ENCODE measurements around the gene CTSO.

Gene CTSO

GRCh38 chr4:155954939-155955338 lies 1.3 kb upstream of the CTSO start:
- Histone ChIP-seq H3K27ac (ENCODE audit: low read depth, low read length) (no peak overlapping the region), H2AFZ (ENCODE audit: low read length, unreplicated experiment) (no peak overlapping the region), H3K4me1 (ENCODE audit: control insufficient read depth, insufficient read depth, low read length, unreplicated experiment) (peaks cover 4% of the 10 kb centered on the region), H3K79me2 (ENCODE audit: control insufficient read depth, insufficient read depth, low read length, unreplicated experiment) (no peaks in the 10 kb centered on the region), H3K4me3 (ENCODE audit: low read depth, low read length) (no peak overlapping the region), H3K36me3 (ENCODE audit: insufficient read depth, low read length) (no peaks in the 10 kb centered on the region), H3K27me3 (ENCODE audit: insufficient read depth, low read length) (no peaks in the 10 kb centered on the region)

- H3K27ac ChIP-seq (ENCODE audit: low read depth, low read length) = peak overlapping the region; percentile 86
Observed at GRCh38 chr4:155954118-155954685, 536 bp upstream of the CTSO start.

GRCh38 chr4:155952501-155952901 lies 1.2 kb downstream of the CTSO start:
- Histone ChIP-seq H3K4me1 (ENCODE audit: control insufficient read depth, insufficient read depth, low read length, unreplicated experiment) (peaks cover 4% of the 10 kb centered on the region), H3K27ac (ENCODE audit: low read depth, low read length) (peak overlapping the region; percentile 86), H2AFZ (ENCODE audit: low read length, unreplicated experiment) (peak overlapping the region; percentile 100), H3K79me2 (ENCODE audit: control insufficient read depth, insufficient read depth, low read length, unreplicated experiment) (no peaks in the 10 kb centered on the region), H3K4me3 (ENCODE audit: low read depth, low read length) (peak overlapping the region; percentile 79), H3K36me3 (ENCODE audit: insufficient read depth, low read length) (no peaks in the 10 kb centered on the region), H3K27me3 (ENCODE audit: insufficient read depth, low read length) (no peaks in the 10 kb centered on the region)

More at GRCh38 chr4:155954118-155954685, 536 bp upstream of the CTSO start:
- H3K79me2 ChIP-seq (ENCODE audit: control insufficient read depth, insufficient read depth, low read length, unreplicated experiment) = no peaks in the 10 kb centered on the region
- peak overlapping the region; percentile 79 for H3K4me3 ChIP-seq (ENCODE audit: low read depth, low read length)
- H3K36me3 ChIP-seq (ENCODE audit: insufficient read depth, low read length) = no peaks in the 10 kb centered on the region
- H2AFZ ChIP-seq (ENCODE audit: low read length, unreplicated experiment) = peak overlapping the region; percentile 86
- H3K27me3 ChIP-seq (ENCODE audit: insufficient read depth, low read length) = no peaks in the 10 kb centered on the region
- H3K4me1 ChIP-seq (ENCODE audit: control insufficient read depth, insufficient read depth, low read length, unreplicated experiment) = peaks cover 4% of the 10 kb centered on the region

- no peaks in the 10 kb centered on the region for H3K36me3 ChIP-seq (ENCODE audit: insufficient read depth, low read length)
- peaks cover 4% of the 10 kb centered on the region for H3K4me1 ChIP-seq (ENCODE audit: control insufficient read depth, insufficient read depth, low read length, unreplicated experiment)
- H3K27ac ChIP-seq (ENCODE audit: low read depth, low read length) = no peak overlapping the region
- H2AFZ ChIP-seq (ENCODE audit: low read length, unreplicated experiment) = no peak overlapping the region
- H3K79me2 ChIP-seq (ENCODE audit: control insufficient read depth, insufficient read depth, low read length, unreplicated experiment) = no peaks in the 10 kb centered on the region
- no peaks in the 10 kb centered on the region for H3K27me3 ChIP-seq (ENCODE audit: insufficient read depth, low read length)
- no peak overlapping the region for H3K4me3 ChIP-seq (ENCODE audit: low read depth, low read length)
Observed at GRCh38 chr4:155950461-155950860, 3.2 kb downstream of the CTSO start.

- Histone ChIP-seq H3K27ac (ENCODE audit: low read depth, low read length) (no peak overlapping the region), H3K4me3 (ENCODE audit: low read depth, low read length) (no peak overlapping the region), H3K4me1 (ENCODE audit: control insufficient read depth, insufficient read depth, low read length, unreplicated experiment) (peaks cover 4% of the 10 kb centered on the region), H3K27me3 (ENCODE audit: insufficient read depth, low read length) (no peaks in the 10 kb centered on the region), H3K79me2 (ENCODE audit: control insufficient read depth, insufficient read depth, low read length, unreplicated experiment) (no peaks in the 10 kb centered on the region), H3K36me3 (ENCODE audit: insufficient read depth, low read length) (no peaks in the 10 kb centered on the region), H2AFZ (ENCODE audit: low read length, unreplicated experiment) (no peak overlapping the region)
Observed at GRCh38 chr4:155948541-155948940, 5.1 kb downstream of the CTSO start.

- Histone ChIP-seq H3K79me2 (ENCODE audit: control insufficient read depth, insufficient read depth, low read length, unreplicated experiment) (no peaks in the 10 kb centered on the region), H2AFZ (ENCODE audit: low read length, unreplicated experiment) (no peak overlapping the region), H3K4me1 (ENCODE audit: control insufficient read depth, insufficient read depth, low read length, unreplicated experiment) (no peaks in the 10 kb centered on the region), H3K4me3 (ENCODE audit: low read depth, low read length) (no peak overlapping the region), H3K27me3 (ENCODE audit: insufficient read depth, low read length) (no peaks in the 10 kb centered on the region), H3K27ac (ENCODE audit: low read depth, low read length) (no peak overlapping the region), H3K36me3 (ENCODE audit: insufficient read depth, low read length) (no peaks in the 10 kb centered on the region)
Observed at GRCh38 chr4:155946486-155946885, 7.2 kb downstream of the CTSO start.

GRCh38 chr4:155944516-155944915 lies 9.2 kb downstream of the CTSO start:
- no peak overlapping the region for H2AFZ ChIP-seq (ENCODE audit: low read length, unreplicated experiment)

GRCh38 chr4:155943605-155944291 lies 9.9 kb downstream of the CTSO start:
- no peak overlapping the region for H3K4me3 ChIP-seq (ENCODE audit: low read depth, low read length)
- H2AFZ ChIP-seq (ENCODE audit: low read length, unreplicated experiment) = no peak overlapping the region
- no peak overlapping the region for H3K27ac ChIP-seq (ENCODE audit: low read depth, low read length)
- no peaks in the 10 kb centered on the region for H3K36me3 ChIP-seq (ENCODE audit: insufficient read depth, low read length)
- H3K4me1 ChIP-seq (ENCODE audit: control insufficient read depth, insufficient read depth, low read length, unreplicated experiment) = no peaks in the 10 kb centered on the region
- H3K27me3 ChIP-seq (ENCODE audit: insufficient read depth, low read length) = no peaks in the 10 kb centered on the region
- H3K79me2 ChIP-seq (ENCODE audit: control insufficient read depth, insufficient read depth, low read length, unreplicated experiment) = no peaks in the 10 kb centered on the region

More at GRCh38 chr4:155944516-155944915, 9.2 kb downstream of the CTSO start:
- no peaks in the 10 kb centered on the region for H3K36me3 ChIP-seq (ENCODE audit: insufficient read depth, low read length)
- H3K4me1 ChIP-seq (ENCODE audit: control insufficient read depth, insufficient read depth, low read length, unreplicated experiment) = no peaks in the 10 kb centered on the region
- no peak overlapping the region for H3K4me3 ChIP-seq (ENCODE audit: low read depth, low read length)
- no peaks in the 10 kb centered on the region for H3K27me3 ChIP-seq (ENCODE audit: insufficient read depth, low read length)
- H3K79me2 ChIP-seq (ENCODE audit: control insufficient read depth, insufficient read depth, low read length, unreplicated experiment) = no peaks in the 10 kb centered on the region
- no peak overlapping the region for H3K27ac ChIP-seq (ENCODE audit: low read depth, low read length)

GRCh38 chr4:155941820-155942219 lies 11.8 kb downstream of the CTSO start:
- no peak overlapping the region for H3K4me3 ChIP-seq (ENCODE audit: low read depth, low read length)
- no peak overlapping the region for H3K27ac ChIP-seq (ENCODE audit: low read depth, low read length)
- no peaks in the 10 kb centered on the region for H3K4me1 ChIP-seq (ENCODE audit: control insufficient read depth, insufficient read depth, low read length, unreplicated experiment)
- no peak overlapping the region for H2AFZ ChIP-seq (ENCODE audit: low read length, unreplicated experiment)
- H3K36me3 ChIP-seq (ENCODE audit: insufficient read depth, low read length) = no peaks in the 10 kb centered on the region
- no peaks in the 10 kb centered on the region for H3K27me3 ChIP-seq (ENCODE audit: insufficient read depth, low read length)
- no peaks in the 10 kb centered on the region for H3K79me2 ChIP-seq (ENCODE audit: control insufficient read depth, insufficient read depth, low read length, unreplicated experiment)

- Histone ChIP-seq H3K4me3 (ENCODE audit: low read depth, low read length) (no peak overlapping the region), H2AFZ (ENCODE audit: low read length, unreplicated experiment) (no peak overlapping the region), H3K4me1 (ENCODE audit: control insufficient read depth, insufficient read depth, low read length, unreplicated experiment) (no peaks in the 10 kb centered on the region), H3K27me3 (ENCODE audit: insufficient read depth, low read length) (no peaks in the 10 kb centered on the region), H3K36me3 (ENCODE audit: insufficient read depth, low read length) (no peaks in the 10 kb centered on the region), H3K27ac (ENCODE audit: low read depth, low read length) (no peak overlapping the region), H3K79me2 (ENCODE audit: control insufficient read depth, insufficient read depth, low read length, unreplicated experiment) (no peaks in the 10 kb centered on the region)
Observed at GRCh38 chr4:155941085-155941790, 12.4 kb downstream of the CTSO start.
